Measurements from ENCODE around the gene MUC20. TPM values are rescaled to one million over a fixed set of nuclear protein-coding genes. Genes with fewer than 3 reads are reported as not detected.
"Not testable (repeated sequence)": the region's sequence is repeated elsewhere in the genome, so short reads cannot be mapped to it uniquely, and the experiment has no call there.

MUC20 gene
- total RNA-seq, 1 donor from 2014 or later = 52.0 TPM

GRCh38 chr3:195744437-195744836, 23.7 kb downstream of the MUC20 start:
- DNase-seq (ENCODE audit: low spot score in 2 of 2) = no peak
- TF ChIP-seq CTCF (IDR thresholded peaks at IDR 0.05) = no peak
- intact Hi-C loops (cut with DNase I) = no loop called here
- Histone ChIP-seq H3K27me3 (no peaks in the 10 kb centered on the region), H3K4me1 (no peaks in the 10 kb centered on the region), H3K36me3 (no peaks in the 10 kb centered on the region), H3K9me3 (no peaks in the 10 kb centered on the region), H3K27ac (no peak overlapping the region), H3K4me3 (no peak overlapping the region)

GRCh38 chr3:195746346-195746745, 25.6 kb downstream of the MUC20 start:
- H3K4me3 ChIP-seq = no peak overlapping the region
- H3K9me3 ChIP-seq = no peaks in the 10 kb centered on the region
- no peaks in the 10 kb centered on the region for H3K4me1 ChIP-seq
- no peaks in the 10 kb centered on the region for H3K27me3 ChIP-seq
- no peak overlapping the region for H3K27ac ChIP-seq
- intact Hi-C loops (cut with DNase I) = no loop called here
- TF ChIP-seq CTCF (IDR thresholded peaks at IDR 0.05) = no peak
- DNase-seq (ENCODE audit: low spot score in 2 of 2) = no peak
- no peaks in the 10 kb centered on the region for H3K36me3 ChIP-seq

GRCh38 chr3:195746751-195747150, 26.0 kb downstream of the MUC20 start:
- no peak for TF ChIP-seq CTCF (IDR thresholded peaks at IDR 0.05)
- no peak for DNase-seq (ENCODE audit: low spot score in 2 of 2)
- H3K36me3 ChIP-seq = no peaks in the 10 kb centered on the region
- no peaks in the 10 kb centered on the region for H3K9me3 ChIP-seq
- no peaks in the 10 kb centered on the region for H3K4me1 ChIP-seq
- intact Hi-C loops (cut with DNase I) = no loop called here
- H3K4me3 ChIP-seq = no peak overlapping the region
- H3K27me3 ChIP-seq = no peaks in the 10 kb centered on the region
- H3K27ac ChIP-seq = no peak overlapping the region

- H3K27me3 ChIP-seq = no peaks in the 10 kb centered on the region
- H3K36me3 ChIP-seq = no peaks in the 10 kb centered on the region
- no peak for TF ChIP-seq CTCF (IDR thresholded peaks at IDR 0.05)
- intact Hi-C loops (cut with DNase I) = no loop called here
- DNase-seq (ENCODE audit: low spot score in 2 of 2) = no peak
- H3K4me1 ChIP-seq = no peaks in the 10 kb centered on the region
- no peak overlapping the region for H3K4me3 ChIP-seq
- H3K9me3 ChIP-seq = no peaks in the 10 kb centered on the region
- no peak overlapping the region for H3K27ac ChIP-seq
These were observed 27.9 kb downstream of the MUC20 start for GRCh38 chr3:195748661-195749060.

- intact Hi-C loops (cut with DNase I); DNase-seq (ENCODE audit: low spot score in 2 of 2); H3K9me3 ChIP-seq; H3K36me3 ChIP-seq; H3K27me3 ChIP-seq; H3K4me1 ChIP-seq; H3K27ac ChIP-seq; H3K4me3 ChIP-seq: not testable (repeated sequence)
These were observed 28.3 kb downstream of the MUC20 start for GRCh38 chr3:195749101-195749500.

- Histone ChIP-seq H3K4me1 (no peaks in the 10 kb centered on the region), H3K27me3 (no peaks in the 10 kb centered on the region), H3K9me3 (no peaks in the 10 kb centered on the region), H3K36me3 (no peaks in the 10 kb centered on the region), H3K4me3 (no peak overlapping the region), H3K27ac (no peak overlapping the region)
- intact Hi-C loops (cut with DNase I) = no loop called here
- TF ChIP-seq CTCF (IDR thresholded peaks at IDR 0.05) = no peak
- no peak for DNase-seq (ENCODE audit: low spot score in 2 of 2)
These were observed 30.2 kb downstream of the MUC20 start for GRCh38 chr3:195750797-195751520.
